SH-SY5Y (cell line): Measurements from ENCODE around the gene PTPRD.

Source experiments
- GATA2 ChIP-seq: IDR thresholded peaks from 2 replicates; pipeline ENCODE4 v1.6.1; 2011; ENCODE audit warnings: mild to moderate bottlenecking, low read depth, low read length
- GATA3 ChIP-seq: IDR thresholded peaks from 2 replicates; pipeline ENCODE4 v1.6.1; 2011; ENCODE audit warnings: low read depth, mild to moderate bottlenecking, low read length, moderate library complexity

PTPRD gene

DNA sequence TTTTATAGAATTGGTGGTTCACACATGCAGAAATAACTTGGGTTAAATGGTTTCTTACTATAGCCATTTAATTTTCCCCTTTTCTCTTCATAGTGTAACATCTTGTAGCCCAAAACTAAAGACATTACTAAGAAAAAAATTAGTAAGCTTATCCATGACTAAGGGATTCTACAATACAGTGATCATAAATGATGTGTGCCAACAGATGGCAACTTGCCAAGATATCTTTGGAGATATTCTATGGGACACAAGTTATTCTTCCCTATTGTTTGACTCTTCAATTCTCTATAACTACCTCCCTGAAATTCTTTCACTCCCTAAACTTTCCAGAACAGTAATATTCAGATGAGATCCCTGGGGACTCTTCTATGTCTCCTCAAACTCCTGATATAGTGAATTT, 580.6 kb downstream of the PTPRD start:
- TF ChIP-seq GATA3, result no peak
- TF ChIP-seq GATA2, result no peak

DNA sequence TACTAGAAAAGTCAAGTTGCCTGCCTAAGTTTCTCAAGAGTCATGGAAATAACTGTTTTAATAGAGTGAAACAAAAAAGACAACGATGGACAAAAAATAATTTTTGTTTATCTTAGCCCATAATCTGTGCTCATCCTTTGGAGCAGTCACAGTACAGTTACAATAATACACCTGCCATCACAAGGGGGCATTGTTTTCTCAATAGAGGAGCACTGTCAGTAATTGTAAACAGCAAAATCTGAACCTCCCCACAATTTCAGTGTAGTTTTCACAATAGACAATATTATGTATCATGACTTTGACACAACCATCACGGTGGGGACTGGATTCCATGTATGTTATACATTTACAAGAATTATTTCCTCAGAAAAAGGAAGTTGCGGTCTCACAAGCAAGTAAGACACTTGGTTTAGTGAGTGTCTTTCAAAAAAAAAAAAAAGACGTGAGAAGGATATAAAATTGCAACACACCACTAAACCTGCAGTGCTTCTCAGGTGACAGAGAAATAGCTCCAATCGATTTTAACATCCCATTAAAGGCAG, 586.3 kb downstream of the PTPRD start:
- TF ChIP-seq GATA2, result no peak
- no peak for TF ChIP-seq GATA3

DNA sequence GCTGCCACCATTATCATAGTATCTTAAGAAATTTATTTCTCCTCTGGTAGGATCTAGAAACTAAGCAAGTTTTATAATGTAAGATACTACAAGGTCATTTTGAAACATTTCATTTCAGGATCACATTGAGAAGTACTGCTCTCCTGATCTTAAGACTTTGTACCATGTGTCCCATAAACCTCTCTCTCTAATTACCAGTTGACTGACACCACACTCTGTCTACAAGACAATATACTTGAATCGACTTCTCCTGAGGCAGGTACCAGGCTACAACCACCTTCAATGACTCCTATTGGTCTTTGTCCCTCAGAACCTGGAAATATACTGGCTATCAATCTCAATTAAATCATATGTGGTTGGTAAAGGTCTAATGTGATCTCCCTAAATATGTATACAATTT, 597.0 kb downstream of the PTPRD start:
- TF ChIP-seq GATA3 (no peak), GATA2 (no peak)

DNA sequence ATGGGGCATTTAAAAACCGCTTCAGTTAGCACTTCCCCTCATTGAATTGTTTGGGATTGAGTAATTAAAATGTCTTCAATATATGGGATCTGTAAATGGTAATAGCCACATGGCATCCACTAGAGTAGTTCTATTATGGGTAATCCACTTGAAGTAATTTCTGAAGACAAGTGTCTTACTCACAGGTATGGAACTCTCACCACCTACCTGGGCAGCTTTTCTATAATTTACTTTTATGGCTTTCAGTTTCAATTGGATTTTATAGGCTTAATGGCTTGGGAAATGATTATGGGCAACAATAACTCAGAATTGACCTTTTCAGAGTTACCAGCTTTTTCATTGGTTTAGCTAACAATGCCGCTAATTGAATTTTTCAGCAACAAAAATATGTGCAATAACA, 597.9 kb downstream of the PTPRD start:
- TF ChIP-seq GATA3 (no peak), GATA2 (no peak)

DNA sequence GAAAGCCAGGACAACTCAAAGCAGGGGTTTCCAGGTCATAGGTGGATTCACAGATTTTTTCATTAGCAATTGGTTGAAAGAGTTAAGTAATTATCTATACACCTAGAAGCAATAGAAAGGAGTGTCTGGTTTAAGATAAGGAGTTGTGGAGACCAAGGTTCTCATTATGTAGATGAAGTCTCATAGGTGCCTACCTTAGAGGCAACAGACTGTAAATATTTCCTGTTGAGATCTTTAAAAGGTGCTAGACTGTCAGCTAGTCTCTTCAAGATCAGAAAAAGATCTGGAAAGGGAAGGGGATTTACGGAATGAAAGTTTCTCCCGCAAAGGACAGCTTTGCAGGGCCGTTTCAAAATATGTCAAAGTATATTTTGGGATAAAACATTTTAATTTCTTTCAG, 603.4 kb downstream of the PTPRD start:
- TF ChIP-seq GATA2, result no peak
- TF ChIP-seq GATA3, result no peak

DNA sequence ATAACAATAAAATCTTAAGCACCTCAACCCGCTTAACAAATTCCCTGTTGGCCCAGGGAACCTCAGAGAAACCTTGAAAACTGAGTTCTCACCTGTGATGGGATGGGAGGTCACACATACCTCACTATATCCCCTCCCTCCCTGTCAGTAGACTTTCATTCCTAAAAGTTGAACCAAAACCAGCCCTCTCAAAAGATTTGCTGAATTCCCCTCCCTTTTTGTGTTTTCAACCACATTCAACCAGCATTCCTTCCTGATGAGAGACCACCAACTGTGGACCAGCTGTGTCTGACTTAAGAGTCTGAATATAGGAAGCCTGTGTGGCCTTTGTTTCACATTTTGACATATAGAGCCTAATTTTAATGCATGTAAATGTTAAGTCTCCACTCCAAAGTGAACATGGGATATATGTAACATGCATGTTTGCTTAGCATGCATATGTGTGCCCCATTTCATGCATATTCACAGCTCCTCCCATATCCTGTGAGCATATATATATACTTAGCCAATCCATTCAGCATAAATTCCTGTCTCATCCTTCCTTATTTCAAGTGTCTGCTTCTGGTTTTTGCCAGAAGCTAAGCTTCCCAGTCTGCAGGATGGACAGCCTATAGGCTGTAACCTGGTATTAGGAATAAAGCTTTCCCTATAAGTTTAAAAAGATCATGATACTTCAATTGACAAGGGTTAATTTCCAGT, 604.6 kb downstream of the PTPRD start:
- TF ChIP-seq GATA3 (no peak), GATA2 (no peak)

DNA sequence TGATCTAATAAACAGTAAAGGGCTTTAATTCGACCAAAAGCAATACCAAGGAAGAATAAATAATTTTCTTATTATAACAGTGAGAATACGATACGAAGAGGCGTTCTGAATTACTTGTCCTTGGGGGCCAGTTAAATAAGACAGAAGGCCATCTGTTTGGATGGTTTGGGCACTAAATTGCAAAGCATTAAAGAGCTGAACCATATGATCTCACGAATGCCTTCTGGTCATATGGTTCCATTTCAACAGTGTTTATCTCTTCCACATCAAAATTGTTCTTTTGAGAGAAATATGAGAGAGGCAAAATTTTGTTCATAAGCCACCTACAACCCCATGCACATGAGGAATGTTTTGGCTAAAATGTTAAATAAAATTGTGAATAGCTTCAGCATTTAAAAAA, 605.4 kb downstream of the PTPRD start:
- peak; percentile 50; the same call in 1 of the 2 replicates for TF ChIP-seq GATA2
- TF ChIP-seq GATA3, result peak; percentile 44; the same call in 1 of the 2 replicates

DNA sequence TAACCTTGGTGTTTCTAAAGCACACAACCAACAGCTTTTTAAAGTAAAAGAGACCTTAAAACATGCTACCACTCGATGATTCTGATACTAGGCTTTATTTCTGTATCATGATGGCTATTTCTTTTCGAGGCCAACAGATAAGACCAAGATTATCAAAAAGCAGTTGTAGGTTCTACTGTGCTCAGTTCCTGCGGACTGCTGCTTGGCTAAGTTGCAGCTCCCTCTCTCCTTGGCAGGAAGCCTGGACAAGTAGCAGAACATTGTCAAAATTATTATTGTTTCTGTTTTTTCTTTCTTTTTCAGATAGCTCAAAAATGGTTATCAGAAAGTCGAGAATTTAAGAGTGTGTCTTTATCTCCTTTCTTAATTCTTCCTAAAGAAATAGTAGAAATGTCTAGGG, 607.6 kb downstream of the PTPRD start:
- TF ChIP-seq GATA2, result no peak
- no peak for TF ChIP-seq GATA3

DNA sequence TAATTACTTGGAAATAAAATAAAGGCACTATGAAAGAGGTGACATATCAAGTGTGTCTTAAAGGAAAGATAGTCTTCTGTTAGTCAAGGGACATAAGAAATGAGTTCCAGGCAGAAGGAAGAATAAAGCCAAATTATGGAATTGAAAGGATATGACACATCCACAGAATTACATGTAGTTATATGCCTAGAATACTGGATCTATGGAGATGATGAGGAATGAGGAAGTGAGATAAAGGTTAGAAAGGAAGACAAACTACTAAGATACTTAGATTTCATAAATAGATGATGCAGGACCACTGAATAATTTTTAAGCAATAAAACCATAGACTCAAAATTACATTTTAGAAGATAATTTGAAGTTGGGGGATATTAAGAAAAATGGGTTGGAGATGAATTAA, 609.8 kb downstream of the PTPRD start:
- no peak for TF ChIP-seq GATA3
- no peak for TF ChIP-seq GATA2

DNA sequence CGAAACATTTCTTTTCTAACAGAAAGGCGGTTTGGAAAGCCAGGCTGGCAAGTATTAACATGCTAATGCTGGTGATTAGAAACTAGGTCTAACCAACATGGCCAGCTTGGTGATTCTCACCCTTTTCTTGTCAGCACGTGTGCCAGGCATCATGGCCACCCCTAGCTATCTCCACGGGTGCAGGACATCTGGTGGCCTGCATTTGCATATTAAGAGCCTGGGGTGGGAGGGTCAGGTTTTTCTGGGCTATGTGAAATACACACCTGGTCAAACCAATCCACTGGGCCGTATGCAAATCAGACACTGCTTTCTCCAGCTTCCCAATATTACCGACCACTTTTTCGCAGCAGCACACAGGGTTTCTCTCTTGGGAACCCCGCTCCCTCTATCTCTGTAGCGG, 612.1 kb downstream of the PTPRD start:
- no peak for TF ChIP-seq GATA2
- no peak for TF ChIP-seq GATA3

DNA sequence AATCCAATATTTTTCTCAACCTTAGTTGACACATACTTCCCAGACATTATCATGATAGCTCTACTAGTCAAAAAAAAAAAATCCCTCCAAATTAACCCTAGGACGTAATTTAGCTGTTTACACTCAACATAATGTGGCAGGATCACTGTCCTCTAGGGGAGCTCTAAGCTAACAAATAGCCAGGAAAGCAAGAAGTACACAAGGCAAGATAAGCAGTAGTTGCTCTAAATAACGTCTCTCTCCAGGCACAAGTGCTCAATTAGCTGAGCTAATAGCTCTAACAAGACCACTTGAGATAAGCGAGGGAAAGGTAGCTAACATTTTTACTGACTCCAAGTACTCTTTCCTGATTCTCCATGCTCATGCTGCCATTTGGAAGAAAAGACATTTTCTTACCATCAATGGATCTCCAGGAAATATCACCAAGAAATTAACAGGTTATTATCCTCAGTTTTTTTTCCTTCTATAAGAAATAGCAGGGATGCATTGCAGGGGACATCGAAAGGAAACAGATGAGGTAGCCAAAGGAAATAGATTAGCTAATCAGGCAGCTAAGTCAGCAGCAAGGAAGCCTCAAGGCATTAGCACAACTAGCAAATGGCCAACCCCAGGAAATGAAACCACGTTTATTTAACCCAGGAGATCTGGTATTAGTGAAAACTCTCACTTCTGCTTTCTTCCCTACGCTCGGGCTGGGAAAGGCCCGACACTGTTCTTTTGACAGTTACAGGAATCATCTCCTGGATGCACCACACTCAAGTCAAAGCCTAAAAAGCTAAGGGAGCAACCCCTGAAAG, 614.1 kb downstream of the PTPRD start:
- no peak for TF ChIP-seq GATA3
- TF ChIP-seq GATA2, result no peak

DNA sequence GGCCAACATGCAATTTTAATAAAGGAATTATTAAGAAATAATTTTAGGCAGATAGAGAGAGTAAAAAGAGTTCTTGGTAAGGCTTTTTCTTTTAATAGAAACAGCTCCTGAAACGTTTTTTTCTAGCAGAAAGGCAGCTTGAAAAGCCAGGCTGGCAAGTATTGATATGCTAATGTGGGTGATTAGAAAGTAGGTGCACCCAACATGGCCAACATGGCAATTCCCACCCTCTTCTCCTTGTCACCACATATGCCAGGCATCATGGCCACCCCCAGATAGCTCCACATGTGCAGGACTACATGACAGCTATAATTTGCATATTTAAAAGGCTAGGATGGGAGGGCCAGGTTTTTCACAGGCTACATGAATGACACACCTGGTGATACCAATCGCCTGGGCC, 615.2 kb downstream of the PTPRD start:
- TF ChIP-seq GATA2 (no peak), GATA3 (no peak)

DNA sequence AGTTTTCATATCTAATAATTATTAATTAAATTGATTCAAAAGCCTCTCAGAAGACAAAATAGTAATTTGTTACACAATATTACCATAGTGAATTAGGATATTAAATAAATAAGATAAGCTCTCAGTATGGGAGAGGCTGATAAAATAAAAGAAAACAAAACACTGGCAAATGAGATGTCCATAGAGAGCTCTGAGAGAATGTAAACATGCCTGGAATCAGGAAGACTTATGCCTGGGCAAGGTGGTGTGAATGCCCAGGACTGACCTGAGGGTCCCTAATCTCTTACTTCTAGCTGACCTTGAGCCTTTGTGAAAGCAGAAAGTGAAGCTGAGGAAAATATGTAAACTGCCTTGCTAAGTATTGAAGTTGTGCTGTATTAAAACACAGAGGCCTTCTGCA, 616.5 kb downstream of the PTPRD start:
- TF ChIP-seq GATA2 (no peak), GATA3 (no peak)

DNA sequence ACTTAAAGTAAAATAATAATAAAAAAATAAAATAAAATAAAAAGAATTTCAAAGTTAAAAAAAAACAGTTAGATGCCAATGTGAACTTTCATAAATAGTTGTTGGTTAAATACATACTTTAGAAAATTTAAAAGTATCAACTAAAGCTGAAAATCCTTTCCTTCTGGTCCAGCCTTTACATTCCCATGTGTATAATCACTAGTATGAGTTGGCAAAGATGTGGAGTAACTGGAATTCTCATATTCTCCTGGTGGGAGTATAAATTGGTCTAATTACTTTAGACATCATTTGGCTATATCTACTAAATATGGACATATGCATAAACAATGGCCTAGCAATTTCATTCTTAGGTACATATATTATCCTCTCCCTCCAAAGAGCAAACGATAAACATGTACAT, 619.9 kb downstream of the PTPRD start:
- TF ChIP-seq GATA2, result no peak
- no peak for TF ChIP-seq GATA3

DNA sequence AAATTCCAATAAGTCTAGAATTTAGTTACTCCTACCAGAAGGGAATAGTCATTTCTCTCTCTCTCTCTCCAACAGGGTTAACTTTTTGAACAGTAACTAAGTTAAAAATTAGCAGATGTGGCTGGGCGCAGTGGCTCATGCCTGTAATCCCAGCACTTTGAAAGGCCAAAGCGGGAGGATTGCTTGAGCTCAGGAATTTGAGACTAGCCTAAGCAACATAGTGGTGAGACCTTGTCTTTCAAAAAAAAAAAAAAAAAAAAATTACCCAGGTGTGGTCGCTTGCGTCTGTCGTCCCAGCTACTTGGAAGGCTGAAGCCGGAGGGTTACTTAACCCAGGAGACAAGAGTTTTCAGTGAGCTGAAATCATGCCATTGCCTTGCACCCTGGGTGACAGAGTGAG, 639.7 kb downstream of the PTPRD start:
- TF ChIP-seq GATA3, result no peak
- no peak for TF ChIP-seq GATA2

DNA sequence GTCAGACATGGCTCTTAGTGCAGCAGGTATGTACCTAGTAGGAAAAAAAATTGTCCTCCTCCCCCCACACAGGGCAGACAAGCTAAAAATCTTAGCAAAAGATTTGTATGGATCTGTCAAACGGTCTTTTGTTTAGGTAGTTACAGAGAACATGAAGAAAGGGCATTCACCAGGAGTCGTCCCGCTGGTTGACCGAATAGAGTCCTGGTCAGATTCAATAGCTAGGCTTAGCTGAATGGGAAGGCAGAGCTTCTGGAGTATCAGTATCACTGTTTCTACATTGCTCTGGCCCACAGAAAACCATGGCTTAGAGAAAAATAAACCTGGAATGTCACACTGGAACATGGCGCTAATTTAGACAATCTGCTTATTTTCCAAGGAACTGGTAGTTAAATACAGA, 642.3 kb downstream of the PTPRD start:
- no peak for TF ChIP-seq GATA3
- TF ChIP-seq GATA2, result no peak
